Astrocyte of the cerebellum (primary cell): ENCODE data around the gene TIMM17A.

Experiments used
- DNase-seq: peaks from one replicate; pipeline ENCODE4 v3.0.0-alpha.2; 2011; ENCODE audit warnings: low read depth
- H3K4me3 ChIP-seq: 2 replicates; pipeline ENCODE4 v1.5.1; 2011; ENCODE audit warnings: mild to moderate bottlenecking, low read depth, low read length, moderate library complexity
- in situ Hi-C: cut with HindIII; loops from 2 replicates; pipeline ENCODE4 v1.10.0; 2017; ENCODE audit warnings: low sequenced_read_pairs
- TF ChIP-seq, protein P1 (sequence below): IDR thresholded peaks from 2 replicates; pipeline ENCODE4 v1.5.1; 2012; ENCODE audit warnings: low read length, low read depth, moderate library complexity, mild to moderate bottlenecking; ENCODE audit errors: missing control alignments

TIMM17A gene

DNA sequence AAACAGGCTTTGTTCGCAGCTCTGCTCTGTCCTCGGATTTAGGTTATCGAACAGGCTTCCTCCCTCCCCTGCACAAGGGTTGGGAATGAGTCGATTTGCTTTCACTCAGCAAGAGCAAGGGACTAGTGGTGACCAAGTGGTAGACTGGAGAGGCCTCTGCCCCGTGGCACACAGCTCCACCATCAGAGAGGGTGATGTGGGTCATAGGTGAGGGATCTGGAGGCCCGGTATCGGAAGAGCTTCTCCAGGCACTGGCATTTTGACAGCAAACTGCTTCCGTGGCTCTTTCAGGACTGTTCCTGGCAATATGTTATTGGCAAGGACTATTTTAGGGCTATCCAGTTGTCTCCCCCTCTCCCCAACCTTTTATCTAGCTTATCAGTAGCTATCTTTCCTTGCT is 52.0 kb downstream of the TIMM17A start:
- in situ Hi-C loops, result loop anchor here (10.0 kb wide), 1 partner anchor 97 kb away; no protein-coding TSS in a partner anchor
- no peak overlapping the region for H3K4me3 ChIP-seq
- TF ChIP-seq, protein P1, sequence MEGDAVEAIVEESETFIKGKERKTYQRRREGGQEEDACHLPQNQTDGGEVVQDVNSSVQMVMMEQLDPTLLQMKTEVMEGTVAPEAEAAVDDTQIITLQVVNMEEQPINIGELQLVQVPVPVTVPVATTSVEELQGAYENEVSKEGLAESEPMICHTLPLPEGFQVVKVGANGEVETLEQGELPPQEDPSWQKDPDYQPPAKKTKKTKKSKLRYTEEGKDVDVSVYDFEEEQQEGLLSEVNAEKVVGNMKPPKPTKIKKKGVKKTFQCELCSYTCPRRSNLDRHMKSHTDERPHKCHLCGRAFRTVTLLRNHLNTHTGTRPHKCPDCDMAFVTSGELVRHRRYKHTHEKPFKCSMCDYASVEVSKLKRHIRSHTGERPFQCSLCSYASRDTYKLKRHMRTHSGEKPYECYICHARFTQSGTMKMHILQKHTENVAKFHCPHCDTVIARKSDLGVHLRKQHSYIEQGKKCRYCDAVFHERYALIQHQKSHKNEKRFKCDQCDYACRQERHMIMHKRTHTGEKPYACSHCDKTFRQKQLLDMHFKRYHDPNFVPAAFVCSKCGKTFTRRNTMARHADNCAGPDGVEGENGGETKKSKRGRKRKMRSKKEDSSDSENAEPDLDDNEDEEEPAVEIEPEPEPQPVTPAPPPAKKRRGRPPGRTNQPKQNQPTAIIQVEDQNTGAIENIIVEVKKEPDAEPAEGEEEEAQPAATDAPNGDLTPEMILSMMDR, result no peak
- no peak for DNase-seq

- DNase-seq, result no peak
- no peak overlapping the region for H3K4me3 ChIP-seq
- in situ Hi-C loops, result loop anchor here (10.0 kb wide), 1 partner anchor 97 kb away; no protein-coding TSS in a partner anchor
- TF ChIP-seq, protein P1, result no peak
These were observed 52.6 kb downstream of the TIMM17A start for GRCh38 chr1:202007805-202008489.

- H3K4me3 ChIP-seq, result no peak overlapping the region
- in situ Hi-C loops, result loop anchor here (10.0 kb wide), 1 partner anchor 95 kb away; no protein-coding TSS in a partner anchor
- peak; percentile 59 for DNase-seq
- TF ChIP-seq, protein P1, result peak; percentile 87
These were observed 54.2 kb downstream of the TIMM17A start for GRCh38 chr1:202009326-202010179.

- in situ Hi-C loops, result no loop called here
- TF ChIP-seq, protein P1, result no peak
- H3K4me3 ChIP-seq, result no peak within 1 kb of the TSS
These were observed 55.1 kb downstream of the TIMM17A start, which contains the start of gene ELF3 for GRCh38 chr1:202010180-202011015. Gene ELF3 (plus strand): TSS chr1:202010587. CDS start chr1:202011137, 550 bp downstream.

DNA sequence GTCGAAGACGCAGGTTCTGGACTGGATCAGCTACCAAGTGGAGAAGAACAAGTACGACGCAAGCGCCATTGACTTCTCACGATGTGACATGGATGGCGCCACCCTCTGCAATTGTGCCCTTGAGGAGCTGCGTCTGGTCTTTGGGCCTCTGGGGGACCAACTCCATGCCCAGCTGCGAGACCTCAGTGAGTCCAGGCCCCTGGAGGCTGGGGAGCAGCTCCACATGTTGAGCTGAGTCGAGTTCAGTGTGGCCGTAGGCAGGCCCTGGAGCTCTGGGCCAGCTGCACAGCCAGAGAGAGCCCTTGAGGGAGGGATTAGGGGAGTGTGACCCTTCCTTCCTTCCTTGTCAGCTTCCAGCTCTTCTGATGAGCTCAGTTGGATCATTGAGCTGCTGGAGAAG is 56.7 kb downstream of the TIMM17A start:
- H3K4me3 ChIP-seq, result no peak overlapping the region
- in situ Hi-C loops, result no loop called here
- DNase-seq, result no peak
- TF ChIP-seq, protein P1, result no peak

More at GRCh38 chr1:202010180-202011015, 55.1 kb downstream of the TIMM17A start, which contains the start of gene ELF3:
- DNase-seq, result no peak
